ENCODE results near the gene INTS7.

INTS7 gene

GRCh38 chr1:211901945-211902344, 133.4 kb downstream of the INTS7 start:
- no peak for DNase-seq

- DNase-seq = no peak
These were observed 134.9 kb downstream of the INTS7 start for GRCh38 chr1:211900441-211900840.

GRCh38 chr1:211896958-211897357, 138.4 kb downstream of the INTS7 start:
- DNase-seq = no peak

GRCh38 chr1:211895126-211895759, 140.1 kb downstream of the INTS7 start:
- no peak for DNase-seq

GRCh38 chr1:211894312-211894711, 141.0 kb downstream of the INTS7 start:
- DNase-seq = no peak

- DNase-seq = no peak
These were observed 142.1 kb downstream of the INTS7 start for GRCh38 chr1:211893260-211893659.

- DNase-seq = no peak
These were observed 142.8 kb downstream of the INTS7 start for GRCh38 chr1:211892577-211892976.

GRCh38 chr1:211891708-211892107, 143.6 kb downstream of the INTS7 start:
- DNase-seq = no peak

Measured in SW 1271 (cell line).